Measurements from ENCODE around the gene FOXI1. TPM values are rescaled to one million over a fixed set of nuclear protein-coding genes. Genes with fewer than 3 reads are reported as not detected.

Gene FOXI1
- total RNA-seq, 2 donors from 2014 or later = not detected

DNA sequence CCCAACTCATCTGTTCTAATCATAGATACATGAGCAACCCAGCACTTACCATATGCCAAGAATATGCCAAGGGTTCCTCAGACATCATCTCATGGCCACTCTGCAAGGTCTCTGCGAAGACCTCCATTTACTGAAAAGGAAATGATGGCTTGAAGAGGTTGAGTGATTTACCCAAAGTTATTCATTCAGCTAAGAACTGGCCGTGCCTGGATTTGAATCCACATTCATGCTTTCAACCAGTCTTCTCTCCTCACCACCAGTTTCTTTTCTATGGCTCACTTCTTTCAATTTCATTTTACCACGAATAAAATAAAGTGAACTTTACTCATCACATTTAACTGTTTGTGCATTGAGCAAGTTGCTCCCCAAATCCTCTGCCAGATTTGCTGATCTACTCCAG, 27.2 kb upstream of the FOXI1 start:
- Histone ChIP-seq H3K9me3 (no peaks in the 10 kb centered on the region), H3K4me3 (no peak overlapping the region), H3K27ac (no peak overlapping the region), H3K36me3 (replicated peaks in 1 of 2; ENCODE audit: insufficient read depth in 1 of 2, low read depth in 2 of 2) (no peaks in the 10 kb centered on the region), H3K4me1 (no peaks in the 10 kb centered on the region), H3K27me3 (no peaks in the 10 kb centered on the region)
- WGBS, 2 donors = 58 to 61% methylated on average over 3 of the region's 3 CpGs
- ATAC-seq (no peak), DNase-seq (no peak)
- TF ChIP-seq, protein P1, sequence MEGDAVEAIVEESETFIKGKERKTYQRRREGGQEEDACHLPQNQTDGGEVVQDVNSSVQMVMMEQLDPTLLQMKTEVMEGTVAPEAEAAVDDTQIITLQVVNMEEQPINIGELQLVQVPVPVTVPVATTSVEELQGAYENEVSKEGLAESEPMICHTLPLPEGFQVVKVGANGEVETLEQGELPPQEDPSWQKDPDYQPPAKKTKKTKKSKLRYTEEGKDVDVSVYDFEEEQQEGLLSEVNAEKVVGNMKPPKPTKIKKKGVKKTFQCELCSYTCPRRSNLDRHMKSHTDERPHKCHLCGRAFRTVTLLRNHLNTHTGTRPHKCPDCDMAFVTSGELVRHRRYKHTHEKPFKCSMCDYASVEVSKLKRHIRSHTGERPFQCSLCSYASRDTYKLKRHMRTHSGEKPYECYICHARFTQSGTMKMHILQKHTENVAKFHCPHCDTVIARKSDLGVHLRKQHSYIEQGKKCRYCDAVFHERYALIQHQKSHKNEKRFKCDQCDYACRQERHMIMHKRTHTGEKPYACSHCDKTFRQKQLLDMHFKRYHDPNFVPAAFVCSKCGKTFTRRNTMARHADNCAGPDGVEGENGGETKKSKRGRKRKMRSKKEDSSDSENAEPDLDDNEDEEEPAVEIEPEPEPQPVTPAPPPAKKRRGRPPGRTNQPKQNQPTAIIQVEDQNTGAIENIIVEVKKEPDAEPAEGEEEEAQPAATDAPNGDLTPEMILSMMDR (IDR thresholded peaks at IDR 0.05) = no peak
- no peak for TF ChIP-seq POLR2A (IDR thresholded peaks at IDR 0.05)
- intact Hi-C loops (cut with DNase I) = no loop called here

DNA sequence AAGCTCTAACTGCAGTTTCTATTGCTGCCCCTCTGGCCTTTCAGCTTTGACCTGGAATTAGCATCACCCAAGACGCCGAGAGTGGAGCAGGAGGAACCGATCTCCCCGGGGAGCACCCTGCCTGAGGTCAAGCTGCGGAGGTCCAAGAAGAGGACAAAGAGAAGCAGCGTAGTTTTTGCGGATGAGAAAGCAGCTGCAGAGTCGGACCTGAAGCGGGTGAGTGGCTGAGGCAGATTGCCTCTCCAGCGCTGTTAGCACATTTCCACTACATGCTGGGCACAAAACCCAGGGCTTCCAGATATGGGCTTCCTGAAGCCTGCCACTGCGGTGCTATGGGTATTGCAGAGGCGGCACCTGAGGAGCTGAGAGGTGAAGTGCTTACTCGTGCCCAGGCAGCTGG, 26.8 kb upstream of the FOXI1 start:
- Histone ChIP-seq H3K27me3 (no peaks in the 10 kb centered on the region), H3K9me3 (no peaks in the 10 kb centered on the region), H3K4me3 (no peak overlapping the region), H3K4me1 (no peaks in the 10 kb centered on the region), H3K36me3 (replicated peaks in 1 of 2; ENCODE audit: insufficient read depth in 1 of 2, low read depth in 2 of 2) (no peaks in the 10 kb centered on the region), H3K27ac (no peak overlapping the region)
- TF ChIP-seq, protein P1 (IDR thresholded peaks at IDR 0.05) = no peak
- TF ChIP-seq POLR2A (IDR thresholded peaks at IDR 0.05) = no peak
- no peak for DNase-seq
- ATAC-seq = no peak
- intact Hi-C loops (cut with DNase I) = no loop called here
- WGBS, 2 donors = 77 to 81% methylated on average over 13 of the region's 13 CpGs

DNA sequence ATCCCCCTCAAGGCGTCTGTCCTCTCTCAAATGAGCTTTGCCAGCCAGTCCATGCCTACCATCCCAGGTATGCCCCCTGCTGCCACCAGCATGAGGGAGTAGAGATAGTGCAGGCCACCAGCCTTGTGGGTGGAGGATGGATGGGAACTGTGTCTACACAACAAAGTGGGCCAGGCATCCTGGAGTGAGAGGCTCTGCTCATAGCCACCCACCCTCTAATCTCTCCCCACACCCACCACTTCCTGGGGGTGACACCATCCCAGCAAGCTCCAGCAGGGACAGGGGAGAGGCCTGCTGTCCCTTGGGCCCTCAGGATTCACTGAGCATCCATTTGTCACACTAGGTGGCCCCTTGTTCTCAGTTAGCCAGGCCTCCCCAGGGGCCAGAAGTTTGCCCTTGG, 25.5 kb upstream of the FOXI1 start:
- peaks cover 0 to 4% of the 10 kb centered on the region in 2 donors for H3K27me3 ChIP-seq
- 80 to 83% methylated on average over 1 of the region's 1 CpG for WGBS, 2 donors
- no peaks in the 10 kb centered on the region for H3K9me3 ChIP-seq
- no peaks in the 10 kb centered on the region for H3K36me3 ChIP-seq (replicated peaks in 1 of 2; ENCODE audit: insufficient read depth in 1 of 2, low read depth in 2 of 2)
- intact Hi-C loops (cut with DNase I) = no loop called here
- H3K4me1 ChIP-seq = no peaks in the 10 kb centered on the region
- ATAC-seq (no peak), DNase-seq (no peak)
- H3K4me3 ChIP-seq = no peak overlapping the region
- H3K27ac ChIP-seq = no peak overlapping the region
- TF ChIP-seq POLR2A (IDR thresholded peaks at IDR 0.05) = no peak
- TF ChIP-seq, protein P1 (IDR thresholded peaks at IDR 0.05) = no peak

DNA sequence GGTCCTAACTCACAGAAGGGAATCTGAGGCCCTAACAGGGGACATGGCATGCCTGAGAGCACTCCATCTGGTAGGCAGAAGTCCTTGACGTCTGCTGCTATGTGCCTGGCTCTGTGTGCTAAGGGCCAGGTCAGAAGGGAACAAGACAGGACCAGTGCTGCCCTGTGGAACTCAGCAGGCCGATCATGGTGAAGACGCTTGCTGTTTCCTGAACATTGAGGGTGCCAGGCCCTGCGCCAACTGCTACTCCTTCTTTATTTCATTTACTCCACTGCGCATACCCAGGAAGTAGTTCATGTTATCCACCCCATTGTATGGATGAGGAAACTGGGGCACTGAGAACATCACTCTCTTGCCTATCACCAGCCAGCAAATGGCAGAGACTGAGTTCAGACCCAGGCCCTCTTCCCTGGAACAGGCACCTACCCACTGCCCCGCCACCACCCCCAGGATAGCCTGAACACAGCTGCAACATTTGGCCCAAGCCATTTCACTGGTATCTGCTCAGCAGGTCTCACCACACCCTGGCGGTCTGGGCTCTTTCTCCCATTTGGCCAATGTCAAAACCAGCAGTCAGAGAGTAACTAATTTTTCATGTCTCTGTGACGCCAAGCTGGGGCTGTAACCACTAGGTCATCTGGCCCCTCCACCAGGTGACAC, 24.8 kb upstream of the FOXI1 start:
- intact Hi-C loops (cut with DNase I) = no loop called here
- WGBS, 2 donors = 66 to 79% methylated on average over 8 of the region's 8 CpGs
- Histone ChIP-seq H3K27ac (no peak overlapping the region), H3K4me1 (no peaks in the 10 kb centered on the region), H3K9me3 (no peaks in the 10 kb centered on the region), H3K4me3 (no peak overlapping the region), H3K36me3 (replicated peaks in 1 of 2; ENCODE audit: insufficient read depth in 1 of 2, low read depth in 2 of 2) (no peaks in the 10 kb centered on the region), H3K27me3 (peaks cover 0 to 4% of the 10 kb centered on the region in 2 donors)
- no peak for DNase-seq
- TF ChIP-seq, protein P1 (IDR thresholded peaks at IDR 0.05) = no peak
- TF ChIP-seq POLR2A (IDR thresholded peaks at IDR 0.05) = no peak
- ATAC-seq = no peak

DNA sequence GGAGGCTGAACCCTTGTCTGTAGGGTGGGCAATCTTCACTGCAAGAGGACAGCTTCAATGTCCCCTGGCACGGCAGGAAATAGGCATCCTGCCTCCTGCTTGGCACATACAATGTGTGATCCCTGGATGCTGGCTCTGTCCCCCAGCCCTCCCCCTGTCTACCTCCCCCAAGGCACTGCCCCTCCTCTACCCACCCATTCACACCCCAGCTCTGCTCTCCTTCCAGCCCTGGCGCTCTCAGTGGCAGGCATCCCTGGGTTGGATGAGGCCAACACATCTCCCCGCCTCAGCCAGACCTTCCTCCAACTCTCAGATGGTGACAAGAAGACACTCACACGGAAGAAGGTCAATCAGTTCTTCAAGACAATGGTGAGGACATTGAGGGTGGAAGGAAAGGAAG, 24.1 kb upstream of the FOXI1 start:
- no peak overlapping the region for H3K4me3 ChIP-seq
- DNase-seq (no peak), ATAC-seq (no peak)
- peaks cover 0 to 4% of the 10 kb centered on the region in 2 donors for H3K27me3 ChIP-seq
- WGBS, 2 donors = 71 to 92% methylated on average over 4 of the region's 4 CpGs
- no peaks in the 10 kb centered on the region for H3K9me3 ChIP-seq
- TF ChIP-seq, protein P1 (IDR thresholded peaks at IDR 0.05) = no peak
- TF ChIP-seq POLR2A (IDR thresholded peaks at IDR 0.05) = no peak
- H3K4me1 ChIP-seq = no peaks in the 10 kb centered on the region
- intact Hi-C loops (cut with DNase I) = no loop called here
- no peak overlapping the region for H3K27ac ChIP-seq
- no peaks in the 10 kb centered on the region for H3K36me3 ChIP-seq (replicated peaks in 1 of 2; ENCODE audit: insufficient read depth in 1 of 2, low read depth in 2 of 2)

Measured in body of pancreas (tissue), 4 donors.